ENCODE results near the gene SCNN1A. TPM values are rescaled to one million over a fixed set of nuclear protein-coding genes. Genes with fewer than 3 reads are reported as not detected.

SCNN1A gene
- total and polyA plus RNA-seq, 2 of the 13 experiments (the other 11 are each of a cell fraction or from before 2014, with no cell fraction given) = 1.5 to 14.6 TPM

DNA sequence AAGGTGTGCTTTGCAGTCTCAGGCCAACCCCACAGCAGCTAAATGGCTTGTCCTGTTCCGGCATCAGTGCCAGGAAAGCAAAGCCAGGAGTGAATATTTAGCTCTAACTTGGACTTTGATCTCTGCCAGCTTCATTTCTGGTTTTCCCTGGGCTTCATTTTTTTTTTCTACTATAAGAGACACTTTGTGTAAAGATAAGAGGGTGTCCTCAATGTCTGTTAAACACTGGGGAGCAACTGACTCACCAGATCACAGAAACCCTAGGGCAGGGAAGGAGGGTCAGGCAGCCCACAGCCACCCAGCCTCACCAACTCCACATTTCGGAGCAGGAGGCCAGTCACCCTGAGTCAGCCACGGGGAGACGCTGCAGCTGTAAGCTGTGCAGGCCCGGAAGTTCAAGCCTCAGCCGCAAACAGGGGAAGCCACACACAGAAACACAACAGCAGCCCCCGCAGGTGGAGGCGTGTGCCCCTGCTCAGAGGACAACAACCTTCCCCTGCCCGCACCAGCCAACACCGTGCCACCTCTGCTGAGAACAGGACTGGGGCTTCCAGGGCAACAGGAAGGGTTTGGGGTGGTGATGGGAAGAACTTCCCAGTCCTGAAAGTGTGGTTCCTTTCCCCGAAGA lies 39.8 kb downstream of the SCNN1A start (continued):
- TF ChIP-seq SATB2 (CRISPR knock-in tag; IDR thresholded peaks at IDR 0.05) (0 out of 2 replicates have a peak, but pooled peaks have one; percentile 38), SMAD1 (CRISPR knock-in tag; IDR thresholded peaks at IDR 0.05; ENCODE audit: borderline replicate concordance, low read depth) (no peak), ZNF619 (CRISPR knock-in tag; IDR thresholded peaks at IDR 0.05) (no peak; the same call in 1 of the 2 replicates), HOXA7 (CRISPR knock-in tag; IDR thresholded peaks at IDR 0.05) (no peak), ARNTL (CRISPR knock-in tag; IDR thresholded peaks at IDR 0.05) (no peak), ZNF792 (CRISPR knock-in tag; IDR thresholded peaks at IDR 0.05) (no peak; the same call in 1 of the 2 replicates), ZNF615 (CRISPR knock-in tag; IDR thresholded peaks at IDR 0.05; ENCODE audit: borderline replicate concordance) (no peak), ZNF674 (CRISPR knock-in tag; IDR thresholded peaks at IDR 0.05; ENCODE audit: low read depth) (no peak), SOX6 (IDR thresholded peaks at IDR 0.05) (no peak), SOX6 (CRISPR knock-in tag; IDR thresholded peaks at IDR 0.05) (peak; percentile 16; the same call in 1 of the 2 replicates), NCOA1 (CRISPR knock-in tag; IDR thresholded peaks at IDR 0.05) (no peak), MBD4 (IDR thresholded peaks at IDR 0.05; ENCODE audit: borderline replicate concordance, low read length) (no peak), KDM5B (CRISPR knock-in tag; IDR thresholded peaks at IDR 0.05; ENCODE audit: borderline replicate concordance) (no peak), TP53 (CRISPR knock-in tag; conservative IDR thresholded peaks at IDR 0.05) (peak; percentile 67; the same call in 1 of the 2 replicates), RORA (CRISPR knock-in tag; IDR thresholded peaks at IDR 0.05) (no peak), NFE2L2 (IDR thresholded peaks at IDR 0.05; ENCODE audit: low read length) (no peak; the same call in 1 of the 2 replicates), ATF1 (CRISPR knock-in tag; IDR thresholded peaks at IDR 0.05) (peak; percentile 44; the same call in 1 of the 2 replicates)
- TF ChIP-seq, protein P1, sequence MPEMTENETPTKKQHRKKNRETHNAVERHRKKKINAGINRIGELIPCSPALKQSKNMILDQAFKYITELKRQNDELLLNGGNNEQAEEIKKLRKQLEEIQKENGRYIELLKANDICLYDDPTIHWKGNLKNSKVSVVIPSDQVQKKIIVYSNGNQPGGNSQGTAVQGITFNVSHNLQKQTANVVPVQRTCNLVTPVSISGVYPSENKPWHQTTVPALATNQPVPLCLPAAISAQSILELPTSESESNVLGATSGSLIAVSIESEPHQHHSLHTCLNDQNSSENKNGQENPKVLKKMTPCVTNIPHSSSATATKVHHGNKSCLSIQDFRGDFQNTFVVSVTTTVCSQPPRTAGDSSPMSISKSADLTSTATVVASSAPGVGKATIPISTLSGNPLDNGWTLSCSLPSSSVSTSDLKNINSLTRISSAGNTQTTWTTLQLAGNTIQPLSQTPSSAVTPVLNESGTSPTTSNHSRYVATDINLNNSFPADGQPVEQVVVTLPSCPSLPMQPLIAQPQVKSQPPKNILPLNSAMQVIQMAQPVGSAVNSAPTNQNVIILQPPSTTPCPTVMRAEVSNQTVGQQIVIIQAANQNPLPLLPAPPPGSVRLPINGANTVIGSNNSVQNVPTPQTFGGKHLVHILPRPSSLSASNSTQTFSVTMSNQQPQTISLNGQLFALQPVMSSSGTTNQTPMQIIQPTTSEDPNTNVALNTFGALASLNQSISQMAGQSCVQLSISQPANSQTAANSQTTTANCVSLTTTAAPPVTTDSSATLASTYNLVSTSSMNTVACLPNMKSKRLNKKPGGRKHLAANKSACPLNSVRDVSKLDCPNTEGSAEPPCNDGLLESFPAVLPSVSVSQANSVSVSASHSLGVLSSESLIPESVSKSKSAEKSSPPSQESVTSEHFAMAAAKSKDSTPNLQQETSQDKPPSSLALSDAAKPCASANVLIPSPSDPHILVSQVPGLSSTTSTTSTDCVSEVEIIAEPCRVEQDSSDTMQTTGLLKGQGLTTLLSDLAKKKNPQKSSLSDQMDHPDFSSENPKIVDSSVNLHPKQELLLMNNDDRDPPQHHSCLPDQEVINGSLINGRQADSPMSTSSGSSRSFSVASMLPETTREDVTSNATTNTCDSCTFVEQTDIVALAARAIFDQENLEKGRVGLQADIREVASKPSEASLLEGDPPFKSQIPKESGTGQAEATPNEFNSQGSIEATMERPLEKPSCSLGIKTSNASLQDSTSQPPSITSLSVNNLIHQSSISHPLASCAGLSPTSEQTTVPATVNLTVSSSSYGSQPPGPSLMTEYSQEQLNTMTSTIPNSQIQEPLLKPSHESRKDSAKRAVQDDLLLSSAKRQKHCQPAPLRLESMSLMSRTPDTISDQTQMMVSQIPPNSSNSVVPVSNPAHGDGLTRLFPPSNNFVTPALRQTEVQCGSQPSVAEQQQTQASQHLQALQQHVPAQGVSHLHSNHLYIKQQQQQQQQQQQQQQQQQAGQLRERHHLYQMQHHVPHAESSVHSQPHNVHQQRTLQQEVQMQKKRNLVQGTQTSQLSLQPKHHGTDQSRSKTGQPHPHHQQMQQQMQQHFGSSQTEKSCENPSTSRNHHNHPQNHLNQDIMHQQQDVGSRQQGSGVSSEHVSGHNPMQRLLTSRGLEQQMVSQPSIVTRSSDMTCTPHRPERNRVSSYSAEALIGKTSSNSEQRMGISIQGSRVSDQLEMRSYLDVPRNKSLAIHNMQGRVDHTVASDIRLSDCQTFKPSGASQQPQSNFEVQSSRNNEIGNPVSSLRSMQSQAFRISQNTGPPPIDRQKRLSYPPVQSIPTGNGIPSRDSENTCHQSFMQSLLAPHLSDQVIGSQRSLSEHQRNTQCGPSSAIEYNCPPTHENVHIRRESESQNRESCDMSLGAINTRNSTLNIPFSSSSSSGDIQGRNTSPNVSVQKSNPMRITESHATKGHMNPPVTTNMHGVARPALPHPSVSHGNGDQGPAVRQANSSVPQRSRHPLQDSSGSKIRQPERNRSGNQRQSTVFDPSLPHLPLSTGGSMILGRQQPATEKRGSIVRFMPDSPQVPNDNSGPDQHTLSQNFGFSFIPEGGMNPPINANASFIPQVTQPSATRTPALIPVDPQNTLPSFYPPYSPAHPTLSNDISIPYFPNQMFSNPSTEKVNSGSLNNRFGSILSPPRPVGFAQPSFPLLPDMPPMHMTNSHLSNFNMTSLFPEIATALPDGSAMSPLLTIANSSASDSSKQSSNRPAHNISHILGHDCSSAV (CRISPR knock-in tag; IDR thresholded peaks at IDR 0.05; ENCODE audit: borderline replicate concordance) = no peak
- TF ChIP-seq, protein P2, sequence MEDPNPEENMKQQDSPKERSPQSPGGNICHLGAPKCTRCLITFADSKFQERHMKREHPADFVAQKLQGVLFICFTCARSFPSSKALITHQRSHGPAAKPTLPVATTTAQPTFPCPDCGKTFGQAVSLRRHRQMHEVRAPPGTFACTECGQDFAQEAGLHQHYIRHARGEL (CRISPR knock-in tag; IDR thresholded peaks at IDR 0.05) = no peak
- TF ChIP-seq, protein P3, sequence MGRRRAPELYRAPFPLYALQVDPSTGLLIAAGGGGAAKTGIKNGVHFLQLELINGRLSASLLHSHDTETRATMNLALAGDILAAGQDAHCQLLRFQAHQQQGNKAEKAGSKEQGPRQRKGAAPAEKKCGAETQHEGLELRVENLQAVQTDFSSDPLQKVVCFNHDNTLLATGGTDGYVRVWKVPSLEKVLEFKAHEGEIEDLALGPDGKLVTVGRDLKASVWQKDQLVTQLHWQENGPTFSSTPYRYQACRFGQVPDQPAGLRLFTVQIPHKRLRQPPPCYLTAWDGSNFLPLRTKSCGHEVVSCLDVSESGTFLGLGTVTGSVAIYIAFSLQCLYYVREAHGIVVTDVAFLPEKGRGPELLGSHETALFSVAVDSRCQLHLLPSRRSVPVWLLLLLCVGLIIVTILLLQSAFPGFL (CRISPR knock-in tag; IDR thresholded peaks at IDR 0.05) = 0 out of 2 replicates have a peak, but pooled peaks have one; percentile 72
- TF ChIP-seq, protein P4, sequence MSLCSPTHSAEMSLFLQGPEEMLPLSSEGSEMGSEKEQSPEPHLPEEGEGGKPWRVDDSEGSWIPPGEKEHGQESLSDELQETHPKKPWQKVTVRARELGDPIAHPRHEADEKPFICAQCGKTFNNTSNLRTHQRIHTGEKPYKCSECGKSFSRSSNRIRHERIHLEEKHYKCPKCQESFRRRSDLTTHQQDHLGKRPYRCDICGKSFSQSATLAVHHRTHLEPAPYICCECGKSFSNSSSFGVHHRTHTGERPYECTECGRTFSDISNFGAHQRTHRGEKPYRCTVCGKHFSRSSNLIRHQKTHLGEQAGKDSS (CRISPR knock-in tag; IDR thresholded peaks at IDR 0.05; ENCODE audit: borderline replicate concordance, low read depth) = no peak

All from HepG2 (cell line).